Measurements from ENCODE around the gene APLN.

GRCh38 chrX:129638917-129639316, 15.8 kb downstream of the APLN start:
- TF ChIP-seq SMARCC2 (IDR thresholded peaks at IDR 0.05) (no peak), IRF9 (CRISPR knock-in tag; IDR thresholded peaks at IDR 0.05; ENCODE audit: borderline replicate concordance) (no peak), ISX (CRISPR knock-in tag; conservative IDR thresholded peaks at IDR 0.05) (no peak), CTCF (CRISPR knock-in tag; IDR thresholded peaks at IDR 0.05) (no peak), PRDM10 (CRISPR knock-in tag; IDR thresholded peaks at IDR 0.05; ENCODE audit: low read depth) (no peak), ZNF274 (CRISPR knock-in tag; IDR thresholded peaks at IDR 0.05) (no peak)
